Right lobe of liver (tissue), 6 donors: ENCODE measurements around the gene RPP25. TPM values are rescaled to one million over a fixed set of nuclear protein-coding genes. Genes with fewer than 3 reads are reported as not detected.
"Not testable (repeated sequence)": the region's sequence is repeated elsewhere in the genome, so short reads cannot be mapped to it uniquely, and the experiment has no call there.

Experiments used
- ATAC-seq, 4 donors: fragments of 200-7000 bp; cut with Tn5 transposase; one replicate each; pipeline ENCODE4 v1.9.1; 2020; ENCODE audit warnings: mild to moderate bottlenecking in 4 of 4, moderate library complexity in 4 of 4
- DNase-seq, 3 donors: peaks; one replicate each; pipeline ENCODE4 v3.0.0-alpha.2; 2020
- H3K27ac ChIP-seq, 3 donors: fragments of 200-600 bp; one replicate each; pipeline ENCODE4 v1.8.0; 2022
- H3K27me3 ChIP-seq, 2 donors: fragments of 200-600 bp; one replicate each; pipeline ENCODE4 v1.8.0; 2022
- H3K36me3 ChIP-seq, 4 donors: fragments of 200-600 bp; sonication (generic) in 1 of 4; one replicate each; pipeline versions ENCODE4 v1.5.1 to v1.8.0; 2017 to 2022; ENCODE audit warnings: control low read depth in 1 of 4
- H3K4me1 ChIP-seq, 4 donors: fragments of 200-600 bp; sonication (generic) in 1 of 4; one replicate each; pipeline versions ENCODE4 v1.5.1 to v1.8.0; 2017 to 2022; ENCODE audit warnings: control low read depth in 1 of 4
- H3K4me3 ChIP-seq, 3 donors: fragments of 200-600 bp; one replicate each; pipeline ENCODE4 v1.8.0; 2022
- H3K9me3 ChIP-seq, 4 donors: fragments of 200-600 bp; sonication (generic) in 1 of 4; one replicate each; pipeline versions ENCODE4 v1.5.1 to v1.8.0; 2017 to 2022; ENCODE audit warnings: control low read depth in 1 of 4
- POLR2A ChIP-seq: fragments of 450-650 bp; IDR thresholded peaks from one replicate; pipeline ENCODE4 v1.6.1; 2017; ENCODE audit warnings: antibody characterized with exemption, mild to moderate bottlenecking
- WGBS: methylation state at CpG from one replicate; pipeline ENCODE4 v1.1.6; 2018; ENCODE audit warnings: low coverage, low lambda C conversion rate; ENCODE audit not compliant: insufficient coverage; ENCODE audit errors: missing lambda C conversion rate; 5-methylcytosine and 5-hydroxymethylcytosine counted together
- intact Hi-C, 2 donors: fragments of 100-400 bp; cut with DNase I; formaldehyde crosslinking; loops; one replicate each; pipeline versions ENCODE4 v1.11.2 to v1.14.1; 2022
- total RNA-seq, 6 experiments: library from RNA; depleted of rRNA in 2 of 6; stranded (reverse); fragments of >200 nt in 2 of 6; fragmentation: NEBNext Ultra II Directional in 3 of 6; extraction: Animal tissue kit (Norgen Biotek cat#: 25700) in 3 of 6; gene quantifications; one replicate each; pipeline versions ENCODE4 v1.1.0 to v1.2.4, GENCODE V29; 2016 to 2023
- TF ChIP-seq, protein P1 (sequence below), 4 donors: fragments of 200-600 bp in 3 of 4; fragments of 450-650 bp in 1 of 4; IDR thresholded peaks; one replicate each; pipeline versions ENCODE4 v1.5.1 to v1.8.0; 2016 to 2022; ENCODE audit warnings: antibody characterized with exemption in 4 of 4, mild to moderate bottlenecking in 2 of 4
- donor health status: DM: no; HTN: yes; CAD: no.
- donor health status: DM: no; HTN: no; CAD: no.
- donor health status: DM: no; HTN: no; CAD: no.
- donor health status: DM: no; HTN: yes; CAD: no.
- donor health status: DM: no; HTN: yes; CAD: no.

RPP25 gene
- total RNA-seq, 6 experiments from 2014 or later: 1.5 to 8.5 (median 2.4) TPM

DNA sequence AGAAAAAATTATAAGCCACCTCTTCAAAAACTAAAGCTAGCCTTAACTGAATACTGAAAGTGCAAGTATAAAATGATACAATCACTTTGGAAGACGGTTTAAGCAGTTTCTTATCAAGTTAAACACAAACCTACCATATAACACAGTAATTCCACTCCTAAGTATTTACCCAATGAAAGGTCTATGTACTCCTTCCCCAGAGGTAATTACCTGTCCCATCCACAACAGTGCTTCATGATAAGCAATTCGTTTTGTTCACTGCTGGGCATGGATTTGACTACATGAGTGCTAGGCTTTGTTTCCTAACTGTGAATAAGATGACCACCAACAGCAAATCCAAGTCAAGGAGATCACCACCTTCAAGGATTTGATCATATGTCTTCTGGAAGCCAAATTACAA is 23.0 kb downstream of the RPP25 start:
- intact Hi-C loops: no loop called here
- Histone ChIP-seq H3K27ac (no peak overlapping the region), H3K4me3 (no peak overlapping the region), H3K9me3 (no peaks in the 10 kb centered on the region), H3K36me3 (peaks cover 0 to 18% (median 8%) of the 10 kb centered on the region in 4 donors), H3K27me3 (no peaks in the 10 kb centered on the region), H3K4me1 (peaks cover 0 to 40% (median 10%) of the 10 kb centered on the region in 4 donors)
- DNase-seq (no peak), ATAC-seq (no peak)
- TF ChIP-seq, protein P1, sequence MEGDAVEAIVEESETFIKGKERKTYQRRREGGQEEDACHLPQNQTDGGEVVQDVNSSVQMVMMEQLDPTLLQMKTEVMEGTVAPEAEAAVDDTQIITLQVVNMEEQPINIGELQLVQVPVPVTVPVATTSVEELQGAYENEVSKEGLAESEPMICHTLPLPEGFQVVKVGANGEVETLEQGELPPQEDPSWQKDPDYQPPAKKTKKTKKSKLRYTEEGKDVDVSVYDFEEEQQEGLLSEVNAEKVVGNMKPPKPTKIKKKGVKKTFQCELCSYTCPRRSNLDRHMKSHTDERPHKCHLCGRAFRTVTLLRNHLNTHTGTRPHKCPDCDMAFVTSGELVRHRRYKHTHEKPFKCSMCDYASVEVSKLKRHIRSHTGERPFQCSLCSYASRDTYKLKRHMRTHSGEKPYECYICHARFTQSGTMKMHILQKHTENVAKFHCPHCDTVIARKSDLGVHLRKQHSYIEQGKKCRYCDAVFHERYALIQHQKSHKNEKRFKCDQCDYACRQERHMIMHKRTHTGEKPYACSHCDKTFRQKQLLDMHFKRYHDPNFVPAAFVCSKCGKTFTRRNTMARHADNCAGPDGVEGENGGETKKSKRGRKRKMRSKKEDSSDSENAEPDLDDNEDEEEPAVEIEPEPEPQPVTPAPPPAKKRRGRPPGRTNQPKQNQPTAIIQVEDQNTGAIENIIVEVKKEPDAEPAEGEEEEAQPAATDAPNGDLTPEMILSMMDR (IDR thresholded peaks at IDR 0.05): no peak
- no peak for TF ChIP-seq POLR2A
- WGBS: 21% methylated on average over 2 of the region's 2 CpGs

DNA sequence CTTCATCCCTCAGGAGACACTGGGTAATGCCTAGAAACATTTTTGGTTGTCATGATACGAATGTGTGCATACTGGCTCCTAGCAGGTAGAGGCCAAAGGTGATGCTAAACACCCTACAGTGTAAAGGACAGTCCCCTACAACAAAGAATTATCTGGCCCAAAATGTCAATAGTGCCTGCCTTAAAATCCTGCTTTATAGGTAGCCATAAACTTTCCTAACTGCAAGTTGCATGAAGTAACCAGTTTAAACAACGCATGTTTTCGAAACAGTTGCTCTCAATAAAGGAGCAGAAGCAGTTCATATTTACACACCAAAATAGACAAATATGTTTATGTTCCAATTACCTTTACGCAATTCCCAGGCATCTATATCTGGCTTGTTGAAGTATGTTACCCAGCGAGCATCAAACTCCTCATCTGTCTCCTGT is 27.8 kb downstream of the RPP25 start:
- Histone ChIP-seq H3K36me3 (peaks cover 7 to 54% (median 30%) of the 10 kb centered on the region in 4 donors), H3K4me1 (peaks cover 0 to 18% (median 2%) of the 10 kb centered on the region in 4 donors), H3K9me3 (no peaks in the 10 kb centered on the region), H3K4me3 (no peak overlapping the region), H3K27ac (no peak overlapping the region), H3K27me3 (no peaks in the 10 kb centered on the region)
- DNase-seq (no peak), ATAC-seq (peak; percentile 20 to 77 (median 48))
- intact Hi-C loops: no loop called here
- 46% methylated on average over 5 of the region's 5 CpGs for WGBS
- TF ChIP-seq, protein P1 (IDR thresholded peaks at IDR 0.05): no peak
- TF ChIP-seq POLR2A: no peak

DNA sequence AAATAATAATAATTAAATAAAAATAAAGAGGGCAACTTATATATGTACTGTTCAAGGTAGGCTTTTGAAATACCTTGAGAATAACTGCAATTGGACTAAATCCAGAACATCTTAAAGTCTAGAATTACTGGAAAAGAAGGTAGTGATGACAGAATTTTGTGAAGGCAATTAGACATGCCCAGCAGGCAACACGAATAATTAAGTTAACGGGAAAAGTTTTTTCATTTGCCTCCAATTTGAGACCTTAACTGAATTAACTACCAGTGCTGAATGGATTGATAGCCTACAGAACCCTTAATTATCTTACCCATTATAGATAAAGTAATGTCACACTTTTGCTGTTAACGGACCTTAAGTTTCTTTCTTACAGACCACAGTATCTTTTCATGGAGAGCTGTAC is 32.0 kb downstream of the RPP25 start:
- Histone ChIP-seq H3K4me1 (peaks cover 0 to 12% (median 0%) of the 10 kb centered on the region in 4 donors), H3K27me3 (no peaks in the 10 kb centered on the region), H3K27ac (no peak overlapping the region), H3K36me3 (peaks cover 7 to 87% (median 52%) of the 10 kb centered on the region in 4 donors), H3K4me3 (no peak overlapping the region), H3K9me3 (no peaks in the 10 kb centered on the region)
- WGBS: 96% methylated on average over 3 of the region's 3 CpGs
- no peak for ATAC-seq
- TF ChIP-seq POLR2A: no peak
- TF ChIP-seq, protein P1 (IDR thresholded peaks at IDR 0.05): no peak
- no peak for DNase-seq
- intact Hi-C loops: no loop called here

DNA sequence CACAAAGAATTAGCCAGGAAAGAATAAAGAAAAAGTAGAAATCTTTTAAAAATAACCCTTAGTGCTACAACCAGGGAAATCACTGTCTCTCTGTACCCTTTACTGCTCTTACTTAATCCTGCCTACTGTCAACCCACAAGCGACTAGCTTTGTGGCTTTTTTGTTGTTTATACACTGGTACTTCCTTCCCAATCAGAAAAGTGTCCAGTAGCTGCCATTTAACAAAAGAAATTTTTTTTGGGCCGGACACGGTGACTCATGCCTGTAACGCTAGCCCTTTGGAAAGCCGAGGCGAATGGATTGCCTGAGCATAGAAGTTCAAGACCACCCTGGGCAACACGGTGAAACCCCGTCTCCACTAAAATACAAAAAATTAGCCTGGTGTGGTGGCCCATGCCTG is 36.1 kb downstream of the RPP25 start:
- H3K4me1 ChIP-seq: no peaks in the 10 kb centered on the region
- H3K27ac ChIP-seq: no peak overlapping the region
- ATAC-seq (no peak), DNase-seq (no peak)
- H3K27me3 ChIP-seq: no peaks in the 10 kb centered on the region
- H3K4me3 ChIP-seq: no peak overlapping the region
- H3K9me3 ChIP-seq: no peaks in the 10 kb centered on the region
- H3K36me3 ChIP-seq: peaks cover 0 to 93% (median 48%) of the 10 kb centered on the region in 4 donors
- WGBS: 76% methylated on average over 6 of the region's 8 CpGs
- TF ChIP-seq POLR2A: no peak
- TF ChIP-seq, protein P1 (IDR thresholded peaks at IDR 0.05): no peak
- intact Hi-C loops: no loop called here

DNA sequence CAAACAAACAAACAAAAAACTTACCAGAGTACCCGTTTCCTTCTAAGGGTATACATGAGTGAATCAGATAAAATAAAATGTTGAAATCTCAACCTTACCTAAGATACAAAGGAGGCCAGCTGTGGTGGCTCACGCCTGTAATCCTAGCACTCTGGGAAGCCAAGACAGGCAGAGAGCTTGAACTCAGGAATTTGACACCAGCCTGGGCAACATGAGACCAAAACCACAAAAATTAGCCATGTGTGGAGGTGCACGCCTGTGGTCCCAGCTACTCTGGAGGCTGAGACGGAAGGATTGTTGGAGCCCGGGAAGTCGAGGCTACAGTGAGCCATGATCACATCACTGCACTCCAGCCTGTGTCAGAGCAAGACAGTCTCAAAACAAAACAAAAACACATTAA is 38.9 kb downstream of the RPP25 start:
- no peak overlapping the region for H3K4me3 ChIP-seq
- 80% methylated on average over 5 of the region's 6 CpGs for WGBS
- TF ChIP-seq, protein P1 (IDR thresholded peaks at IDR 0.05): no peak
- no peak for TF ChIP-seq POLR2A
- H3K4me1 ChIP-seq: no peaks in the 10 kb centered on the region
- H3K36me3 ChIP-seq: peaks cover 4 to 98% (median 40%) of the 10 kb centered on the region in 4 donors
- ATAC-seq: no peak
- no peaks in the 10 kb centered on the region for H3K27me3 ChIP-seq
- H3K27ac ChIP-seq: no peak overlapping the region
- intact Hi-C loops: no loop called here
- DNase-seq: no peak
- no peaks in the 10 kb centered on the region for H3K9me3 ChIP-seq

DNA sequence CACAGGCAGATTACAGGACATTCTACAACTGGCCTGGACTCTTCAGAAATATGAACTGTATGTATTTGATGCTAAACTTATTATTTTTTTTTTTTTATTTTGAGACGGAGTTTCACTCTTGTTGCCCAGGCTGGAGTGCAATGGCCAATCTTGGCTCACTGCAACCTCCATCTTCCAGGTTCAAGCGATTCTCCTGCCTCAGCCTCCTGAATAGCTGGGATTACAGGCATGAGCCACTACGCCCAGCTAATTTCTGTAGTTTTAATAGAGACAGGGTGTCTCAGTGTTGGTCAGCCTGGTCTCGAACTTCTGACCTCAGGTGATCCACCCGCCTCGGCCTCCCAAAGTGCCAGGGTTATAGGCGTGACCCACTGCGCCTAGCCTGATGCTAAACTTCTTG is 42.8 kb downstream of the RPP25 start:
- intact Hi-C loops, DNase-seq, ATAC-seq, H3K27ac ChIP-seq, H3K4me1 ChIP-seq, H3K4me3 ChIP-seq, H3K27me3 ChIP-seq, H3K9me3 ChIP-seq: not testable (repeated sequence)
- WGBS: 95% methylated on average over 8 of the region's 8 CpGs
- peaks cover 4 to 71% (median 16%) of the 10 kb centered on the region in 4 donors for H3K36me3 ChIP-seq
